ENCODE results near the gene AIMP1.

GRCh38 chr4:106320235-106320634 is 3.9 kb downstream of the AIMP1 start:
- TF ChIP-seq PRDM1 (tag by site-specific recombination; IDR thresholded peaks at IDR 0.05) (no peak), CTCF (tag by site-specific recombination; IDR thresholded peaks at IDR 0.05) (no peak), ZSCAN5A (tag by site-specific recombination; IDR thresholded peaks at IDR 0.05) (no peak), ZBTB10 (tag by site-specific recombination; IDR thresholded peaks at IDR 0.05) (no peak), KLF17 (tag by site-specific recombination; IDR thresholded peaks at IDR 0.05) (no peak), ZNF341 (tag by site-specific recombination; IDR thresholded peaks at IDR 0.05; ENCODE audit: low read depth) (no peak), TCF7L2 (IDR thresholded peaks at IDR 0.05; ENCODE audit: borderline replicate concordance, low read depth, low read length) (no peak), ZNF629 (tag by site-specific recombination; IDR thresholded peaks at IDR 0.05) (no peak), ZBTB11 (tag by site-specific recombination; conservative IDR thresholded peaks at IDR 0.05; ENCODE audit: low read depth) (no peak), ZNF645 (tag by site-specific recombination; IDR thresholded peaks at IDR 0.05) (no peak), ZNF274 (IDR thresholded peaks at IDR 0.05; ENCODE audit: low read length) (no peak), ZNF274 (tag by site-specific recombination; IDR thresholded peaks at IDR 0.05; ENCODE audit: borderline replicate concordance) (no peak), ZBTB7A (tag by site-specific recombination; IDR thresholded peaks at IDR 0.05; ENCODE audit: low read depth) (no peak)
